SK-N-SH treated with all-trans-retinoic acid at 6 μM for 48 hours (cell line): ENCODE results near the gene ADK.

Source experiments
- ATAC-seq: fragments of 200-7000 bp; cut with Tn5 transposase; 3 replicates; pipeline ENCODE4 v1.9.1; 2020; ENCODE audit warnings: mild to moderate bottlenecking, moderate library complexity
- ARNTL ChIP-seq: fragments of 450-650 bp; formaldehyde crosslinking; IDR thresholded peaks from 2 replicates; pipeline ENCODE4 v1.5.0; 2020; ENCODE audit warnings: low read depth, mild to moderate bottlenecking, moderate library complexity, borderline replicate concordance
- BACH2 ChIP-seq: fragments of 250-450 bp; sonication (Bioruptor Pico); IDR thresholded peaks from 2 replicates; pipeline ENCODE4 v1.9.0; 2021; ENCODE audit warnings: mild to moderate bottlenecking, borderline replicate concordance
- CSDC2 ChIP-seq: fragments of 250-450 bp; sonication (Bioruptor Pico); IDR thresholded peaks from 2 replicates; pipeline ENCODE4 v1.5.0; 2020; ENCODE audit warnings: mild to moderate bottlenecking, moderate library complexity
- ESRRG ChIP-seq: fragments of 250-450 bp; sonication (Bioruptor Pico); IDR thresholded peaks from 2 replicates; pipeline ENCODE4 v1.6.1; 2021; ENCODE audit warnings: mild to moderate bottlenecking
- GLIS3 ChIP-seq: fragments of 250-450 bp; sonication (Bioruptor Pico); IDR thresholded peaks from 2 replicates; pipeline ENCODE4 v1.5.0; 2020; ENCODE audit warnings: mild to moderate bottlenecking, moderate library complexity
- ISL1 ChIP-seq: fragments of 250-450 bp; sonication (Bioruptor Pico); IDR thresholded peaks from 2 replicates; pipeline ENCODE4 v2.1.2; 2022; ENCODE audit warnings: mild to moderate bottlenecking, moderate library complexity
- OSR1 ChIP-seq: fragments of 250-450 bp; sonication (Bioruptor Pico); IDR thresholded peaks from 2 replicates; pipeline ENCODE4 v1.8.0; 2022; ENCODE audit warnings: moderate library complexity, mild to moderate bottlenecking, inconsistent platforms
- PPARA ChIP-seq: fragments of 250-450 bp; sonication (Bioruptor Pico); IDR thresholded peaks from 2 replicates; pipeline ENCODE4 v1.5.0; 2020; ENCODE audit warnings: mild to moderate bottlenecking, borderline replicate concordance
- RARB ChIP-seq: fragments of 250-450 bp; sonication (Bioruptor Pico); IDR thresholded peaks from 2 replicates; pipeline ENCODE4 v1.8.0; 2021; ENCODE audit warnings: mild to moderate bottlenecking, moderate library complexity
- SNAI2 ChIP-seq: fragments of 250-450 bp; sonication (Bioruptor Pico); IDR thresholded peaks from 2 replicates; pipeline ENCODE4 v1.5.0; 2020; ENCODE audit warnings: mild to moderate bottlenecking, moderate library complexity
- TCF4 ChIP-seq: fragments of 250-450 bp; sonication (Bioruptor Pico); IDR thresholded peaks from 2 replicates; pipeline ENCODE4 v1.8.0; 2021; ENCODE audit warnings: mild to moderate bottlenecking, moderate library complexity, borderline replicate concordance
- TOX ChIP-seq: fragments of 250-450 bp; sonication (Bioruptor Pico); IDR thresholded peaks from 2 replicates; pipeline ENCODE4 v1.8.0; 2021; ENCODE audit warnings: mild to moderate bottlenecking, moderate library complexity, borderline replicate concordance
- ZC3H10 ChIP-seq: fragments of 250-450 bp; sonication (Bioruptor Pico); IDR thresholded peaks from 2 replicates; pipeline ENCODE4 v1.5.1; 2021; ENCODE audit warnings: mild to moderate bottlenecking, moderate library complexity
- ZFP3 ChIP-seq: fragments of 250-450 bp; sonication (Bioruptor Pico); IDR thresholded peaks from 2 replicates; pipeline ENCODE4 v1.5.0; 2020; ENCODE audit warnings: mild to moderate bottlenecking, moderate library complexity
- ZFP30 ChIP-seq: fragments of 450-650 bp; formaldehyde crosslinking; IDR thresholded peaks from 2 replicates; pipeline ENCODE4 v1.5.0; 2022; ENCODE audit warnings: mild to moderate bottlenecking, moderate library complexity
- ZNF565 ChIP-seq: fragments of 450-650 bp; formaldehyde crosslinking; conservative IDR thresholded peaks from 2 replicates; pipeline ENCODE4 v1.5.0; 2020; ENCODE audit warnings: low read depth, mild to moderate bottlenecking, moderate library complexity
- ZNF70 ChIP-seq: fragments of 450-650 bp; formaldehyde crosslinking; IDR thresholded peaks from 2 replicates; pipeline ENCODE4 v1.5.0; 2020; ENCODE audit warnings: mild to moderate bottlenecking, moderate library complexity
- ZNF8 ChIP-seq: fragments of 450-650 bp; formaldehyde crosslinking; IDR thresholded peaks from 2 replicates; pipeline ENCODE4 v1.5.0; 2020; ENCODE audit warnings: mild to moderate bottlenecking, moderate library complexity
- TF ChIP-seq, protein P1 (sequence below): fragments of 250-450 bp; sonication (Bioruptor Pico); IDR thresholded peaks from 2 replicates; pipeline ENCODE4 v1.5.0; 2020; ENCODE audit warnings: mild to moderate bottlenecking, moderate library complexity
- TF ChIP-seq, protein P2 (sequence below): fragments of 250-450 bp; sonication (Bioruptor Pico); IDR thresholded peaks from 2 replicates; pipeline ENCODE4 v1.5.1; 2021; ENCODE audit warnings: mild to moderate bottlenecking, moderate library complexity
- TF ChIP-seq, protein P3 (sequence below): fragments of 250-450 bp; sonication (Bioruptor Pico); IDR thresholded peaks from 2 replicates; pipeline ENCODE4 v1.8.0; 2020; ENCODE audit warnings: mild to moderate bottlenecking, moderate library complexity, borderline replicate concordance
- TF ChIP-seq, protein P4 (sequence below): fragments of 250-450 bp; sonication (Bioruptor Pico); IDR thresholded peaks from 2 replicates; pipeline ENCODE4 v1.8.0; 2021; ENCODE audit warnings: low read depth, mild to moderate bottlenecking, moderate library complexity, borderline replicate concordance
- TF ChIP-seq, protein P5 (sequence below): fragments of 250-450 bp; sonication (Bioruptor Pico); IDR thresholded peaks from 2 replicates; pipeline ENCODE4 v1.5.1; 2020; ENCODE audit warnings: low read depth, mild to moderate bottlenecking, moderate library complexity

ADK gene

DNA sequence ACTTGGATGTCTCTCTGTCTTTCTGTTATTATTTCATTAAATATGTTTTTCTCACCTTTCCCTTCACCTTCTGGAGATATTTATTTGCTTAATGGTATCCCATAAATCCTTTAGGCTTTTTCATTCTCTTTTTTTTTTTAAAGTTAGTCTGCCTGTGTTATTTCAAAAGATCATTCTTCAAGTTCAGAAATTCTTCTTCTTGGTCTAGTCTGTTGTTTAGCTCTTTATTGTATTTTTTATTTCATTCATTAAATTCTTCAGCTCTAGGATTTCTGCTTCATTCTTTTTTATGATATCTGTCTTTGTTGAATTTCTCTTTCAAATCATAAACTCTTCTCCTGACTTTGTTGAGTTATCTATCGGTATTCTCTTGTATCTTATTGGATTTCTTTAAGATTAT lies 363.3 kb downstream of the ADK start:
- ATAC-seq = no peak
- TF ChIP-seq SNAI2 (CRISPR knock-in tag) = no peak
- TF ChIP-seq ZFP30 (CRISPR knock-in tag) = no peak
- TF ChIP-seq RARB (CRISPR knock-in tag) = no peak
- TF ChIP-seq, protein P1, sequence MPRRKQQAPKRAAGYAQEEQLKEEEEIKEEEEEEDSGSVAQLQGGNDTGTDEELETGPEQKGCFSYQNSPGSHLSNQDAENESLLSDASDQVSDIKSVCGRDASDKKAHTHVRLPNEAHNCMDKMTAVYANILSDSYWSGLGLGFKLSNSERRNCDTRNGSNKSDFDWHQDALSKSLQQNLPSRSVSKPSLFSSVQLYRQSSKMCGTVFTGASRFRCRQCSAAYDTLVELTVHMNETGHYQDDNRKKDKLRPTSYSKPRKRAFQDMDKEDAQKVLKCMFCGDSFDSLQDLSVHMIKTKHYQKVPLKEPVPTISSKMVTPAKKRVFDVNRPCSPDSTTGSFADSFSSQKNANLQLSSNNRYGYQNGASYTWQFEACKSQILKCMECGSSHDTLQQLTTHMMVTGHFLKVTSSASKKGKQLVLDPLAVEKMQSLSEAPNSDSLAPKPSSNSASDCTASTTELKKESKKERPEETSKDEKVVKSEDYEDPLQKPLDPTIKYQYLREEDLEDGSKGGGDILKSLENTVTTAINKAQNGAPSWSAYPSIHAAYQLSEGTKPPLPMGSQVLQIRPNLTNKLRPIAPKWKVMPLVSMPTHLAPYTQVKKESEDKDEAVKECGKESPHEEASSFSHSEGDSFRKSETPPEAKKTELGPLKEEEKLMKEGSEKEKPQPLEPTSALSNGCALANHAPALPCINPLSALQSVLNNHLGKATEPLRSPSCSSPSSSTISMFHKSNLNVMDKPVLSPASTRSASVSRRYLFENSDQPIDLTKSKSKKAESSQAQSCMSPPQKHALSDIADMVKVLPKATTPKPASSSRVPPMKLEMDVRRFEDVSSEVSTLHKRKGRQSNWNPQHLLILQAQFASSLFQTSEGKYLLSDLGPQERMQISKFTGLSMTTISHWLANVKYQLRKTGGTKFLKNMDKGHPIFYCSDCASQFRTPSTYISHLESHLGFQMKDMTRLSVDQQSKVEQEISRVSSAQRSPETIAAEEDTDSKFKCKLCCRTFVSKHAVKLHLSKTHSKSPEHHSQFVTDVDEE (CRISPR knock-in tag) = no peak
- TF ChIP-seq ISL1 (CRISPR knock-in tag) = no peak
- TF ChIP-seq PPARA (CRISPR knock-in tag) = no peak
- TF ChIP-seq ZFP3 = no peak
- no peak for TF ChIP-seq GLIS3 (CRISPR knock-in tag)
- TF ChIP-seq TCF4 (CRISPR knock-in tag) = no peak
- no peak for TF ChIP-seq ARNTL (CRISPR knock-in tag)
- TF ChIP-seq, protein P2, sequence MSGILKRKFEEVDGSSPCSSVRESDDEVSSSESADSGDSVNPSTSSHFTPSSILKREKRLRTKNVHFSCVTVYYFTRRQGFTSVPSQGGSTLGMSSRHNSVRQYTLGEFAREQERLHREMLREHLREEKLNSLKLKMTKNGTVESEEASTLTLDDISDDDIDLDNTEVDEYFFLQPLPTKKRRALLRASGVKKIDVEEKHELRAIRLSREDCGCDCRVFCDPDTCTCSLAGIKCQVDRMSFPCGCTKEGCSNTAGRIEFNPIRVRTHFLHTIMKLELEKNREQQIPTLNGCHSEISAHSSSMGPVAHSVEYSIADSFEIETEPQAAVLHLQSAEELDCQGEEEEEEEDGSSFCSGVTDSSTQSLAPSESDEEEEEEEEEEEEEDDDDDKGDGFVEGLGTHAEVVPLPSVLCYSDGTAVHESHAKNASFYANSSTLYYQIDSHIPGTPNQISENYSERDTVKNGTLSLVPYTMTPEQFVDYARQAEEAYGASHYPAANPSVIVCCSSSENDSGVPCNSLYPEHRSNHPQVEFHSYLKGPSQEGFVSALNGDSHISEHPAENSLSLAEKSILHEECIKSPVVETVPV (CRISPR knock-in tag) = no peak
- TF ChIP-seq ESRRG = no peak

DNA sequence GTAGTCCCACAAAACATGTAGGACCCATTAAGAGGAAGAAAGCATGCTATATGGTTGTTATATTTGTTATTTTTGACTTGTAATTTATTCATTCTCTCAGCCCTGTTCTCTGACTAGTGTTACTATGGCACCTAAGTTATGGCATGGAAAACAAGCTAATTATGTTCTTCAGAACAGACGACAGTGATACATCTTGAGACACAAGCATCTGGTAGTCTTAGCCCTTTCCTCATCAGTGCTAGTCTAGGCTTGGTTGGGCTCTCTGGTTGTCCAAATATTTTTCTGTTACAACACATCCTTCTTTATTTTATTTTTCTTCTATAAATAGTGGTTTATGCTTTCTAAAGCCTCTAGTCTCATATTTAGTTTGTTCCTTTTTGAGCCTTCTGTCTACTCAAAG lies 367.0 kb downstream of the ADK start:
- no peak for ATAC-seq
- TF ChIP-seq ZNF565 (CRISPR knock-in tag) (no peak), OSR1 (CRISPR knock-in tag) (no peak), ZNF70 (CRISPR knock-in tag) (no peak), ZFP3 (no peak), RARB (CRISPR knock-in tag) (no peak), TOX (CRISPR knock-in tag) (no peak), CSDC2 (no peak), TCF4 (CRISPR knock-in tag) (no peak), BACH2 (CRISPR knock-in tag) (no peak)

DNA sequence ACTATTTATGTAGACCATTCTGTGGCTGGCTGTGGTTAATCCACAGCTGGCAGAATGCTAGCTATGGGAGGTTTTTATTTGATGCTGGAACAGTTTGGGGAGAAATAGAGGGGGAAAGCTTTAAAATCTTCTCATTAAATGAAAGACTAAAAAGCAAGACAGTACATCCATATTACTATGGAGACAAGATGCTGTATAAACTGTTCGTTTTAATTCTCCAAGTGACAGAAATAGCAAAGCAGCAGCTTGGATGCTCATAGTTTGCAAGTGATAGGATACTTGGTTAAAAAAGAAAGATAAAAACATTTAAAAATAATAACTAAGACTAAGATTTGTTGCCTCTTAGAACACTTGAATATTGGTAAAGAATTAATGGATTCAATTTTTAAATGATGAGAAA lies 370.5 kb downstream of the ADK start:
- TF ChIP-seq CSDC2 (no peak), RARB (CRISPR knock-in tag) (no peak), SNAI2 (CRISPR knock-in tag) (no peak), GLIS3 (CRISPR knock-in tag) (no peak), ZFP3 (no peak), OSR1 (CRISPR knock-in tag) (no peak), ZC3H10 (CRISPR knock-in tag) (no peak), ZFP30 (CRISPR knock-in tag) (no peak), ZNF565 (CRISPR knock-in tag) (no peak), BACH2 (CRISPR knock-in tag) (no peak), PPARA (CRISPR knock-in tag) (no peak), ZNF8 (CRISPR knock-in tag) (no peak), ARNTL (CRISPR knock-in tag) (no peak), TOX (CRISPR knock-in tag) (no peak), ISL1 (CRISPR knock-in tag) (no peak), TCF4 (CRISPR knock-in tag) (no peak)
- TF ChIP-seq, protein P3, sequence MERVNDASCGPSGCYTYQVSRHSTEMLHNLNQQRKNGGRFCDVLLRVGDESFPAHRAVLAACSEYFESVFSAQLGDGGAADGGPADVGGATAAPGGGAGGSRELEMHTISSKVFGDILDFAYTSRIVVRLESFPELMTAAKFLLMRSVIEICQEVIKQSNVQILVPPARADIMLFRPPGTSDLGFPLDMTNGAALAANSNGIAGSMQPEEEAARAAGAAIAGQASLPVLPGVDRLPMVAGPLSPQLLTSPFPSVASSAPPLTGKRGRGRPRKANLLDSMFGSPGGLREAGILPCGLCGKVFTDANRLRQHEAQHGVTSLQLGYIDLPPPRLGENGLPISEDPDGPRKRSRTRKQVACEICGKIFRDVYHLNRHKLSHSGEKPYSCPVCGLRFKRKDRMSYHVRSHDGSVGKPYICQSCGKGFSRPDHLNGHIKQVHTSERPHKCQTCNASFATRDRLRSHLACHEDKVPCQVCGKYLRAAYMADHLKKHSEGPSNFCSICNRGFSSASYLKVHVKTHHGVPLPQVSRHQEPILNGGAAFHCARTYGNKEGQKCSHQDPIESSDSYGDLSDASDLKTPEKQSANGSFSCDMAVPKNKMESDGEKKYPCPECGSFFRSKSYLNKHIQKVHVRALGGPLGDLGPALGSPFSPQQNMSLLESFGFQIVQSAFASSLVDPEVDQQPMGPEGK (CRISPR knock-in tag) = no peak
- TF ChIP-seq, protein P1 (CRISPR knock-in tag) = no peak
- TF ChIP-seq, protein P4, sequence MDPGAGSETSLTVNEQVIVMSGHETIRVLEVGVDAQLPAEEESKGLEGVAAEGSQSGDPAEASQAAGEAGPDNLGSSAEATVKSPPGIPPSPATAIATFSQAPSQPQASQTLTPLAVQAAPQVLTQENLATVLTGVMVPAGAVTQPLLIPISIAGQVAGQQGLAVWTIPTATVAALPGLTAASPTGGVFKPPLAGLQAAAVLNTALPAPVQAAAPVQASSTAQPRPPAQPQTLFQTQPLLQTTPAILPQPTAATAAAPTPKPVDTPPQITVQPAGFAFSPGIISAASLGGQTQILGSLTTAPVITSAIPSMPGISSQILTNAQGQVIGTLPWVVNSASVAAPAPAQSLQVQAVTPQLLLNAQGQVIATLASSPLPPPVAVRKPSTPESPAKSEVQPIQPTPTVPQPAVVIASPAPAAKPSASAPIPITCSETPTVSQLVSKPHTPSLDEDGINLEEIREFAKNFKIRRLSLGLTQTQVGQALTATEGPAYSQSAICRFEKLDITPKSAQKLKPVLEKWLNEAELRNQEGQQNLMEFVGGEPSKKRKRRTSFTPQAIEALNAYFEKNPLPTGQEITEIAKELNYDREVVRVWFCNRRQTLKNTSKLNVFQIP = no peak
- TF ChIP-seq, protein P5, sequence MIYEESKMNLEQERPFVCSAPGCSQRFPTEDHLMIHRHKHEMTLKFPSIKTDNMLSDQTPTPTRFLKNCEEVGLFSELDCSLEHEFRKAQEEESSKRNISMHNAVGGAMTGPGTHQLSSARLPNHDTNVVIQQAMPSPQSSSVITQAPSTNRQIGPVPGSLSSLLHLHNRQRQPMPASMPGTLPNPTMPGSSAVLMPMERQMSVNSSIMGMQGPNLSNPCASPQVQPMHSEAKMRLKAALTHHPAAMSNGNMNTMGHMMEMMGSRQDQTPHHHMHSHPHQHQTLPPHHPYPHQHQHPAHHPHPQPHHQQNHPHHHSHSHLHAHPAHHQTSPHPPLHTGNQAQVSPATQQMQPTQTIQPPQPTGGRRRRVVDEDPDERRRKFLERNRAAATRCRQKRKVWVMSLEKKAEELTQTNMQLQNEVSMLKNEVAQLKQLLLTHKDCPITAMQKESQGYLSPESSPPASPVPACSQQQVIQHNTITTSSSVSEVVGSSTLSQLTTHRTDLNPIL (CRISPR knock-in tag) = no peak
- no peak for ATAC-seq
